Gastroesophageal sphincter (tissue), 3 donors: ENCODE results near the gene SGPL1.

Experiments
- CTCF ChIP-seq, 4 experiments: fragments of 200-600 bp in 2 of 4; fragments of 450-650 bp in 2 of 4; sonication (generic) in 1 of 4; IDR thresholded peaks; one replicate each; pipeline ENCODE4 v1.5.1; 2017 to 2019; ENCODE audit warnings: antibody characterized with exemption in 4 of 4, mild to moderate bottlenecking in 2 of 4, moderate library complexity in 2 of 4
- EP300 ChIP-seq: sonication (generic); formaldehyde crosslinking; IDR thresholded peaks from one replicate; pipeline ENCODE4 v1.6.1; 2017; ENCODE audit warnings: antibody characterized with exemption, mild to moderate bottlenecking
- POLR2A ChIP-seq, 2 donors: fragments of 450-650 bp; IDR thresholded peaks; one replicate each; pipeline ENCODE4 v1.6.1; 2017; ENCODE audit warnings: antibody characterized with exemption in 2 of 2, mild to moderate bottlenecking in 2 of 2, moderate library complexity in 1 of 2
- POLR2AphosphoS5 ChIP-seq: sonication (generic); formaldehyde crosslinking; IDR thresholded peaks from one replicate; pipeline ENCODE4 v1.6.1; 2017; ENCODE audit warnings: antibody characterized with exemption

- TF ChIP-seq CTCF (IDR thresholded peaks at IDR 0.05) (no peak), EP300 (no peak), POLR2A (IDR thresholded peaks at IDR 0.05) (no peak), POLR2AphosphoS5 (no peak)
Observed at GRCh38 chr10:70799124-70799523, 16.6 kb upstream of the SGPL1 start.
